Panc1 (cell line): ENCODE measurements around the gene NFATC1.

ENCODE experiments used
- CTCF ChIP-seq: fragments of 450-650 bp; IDR thresholded peaks from 2 replicates; pipeline ENCODE4 v1.5.1; 2017; ENCODE audit warnings: mild to moderate bottlenecking
- POLR2AphosphoS5 ChIP-seq: IDR thresholded peaks from 2 replicates; pipeline ENCODE4 v1.6.1; 2012; ENCODE audit warnings: mild to moderate bottlenecking, low read depth, low read length, moderate library complexity
- REST ChIP-seq, 2 experiments: IDR thresholded peaks; 2 replicates each; pipeline ENCODE4 v1.6.1; 2011 to 2012; ENCODE audit warnings: low read depth in 2 of 2, control low read depth in 1 of 2, low read length in 1 of 2, mild to moderate bottlenecking in 1 of 2, moderate library complexity in 1 of 2; ENCODE audit not compliant: insufficient read depth in 1 of 2
- SIN3A ChIP-seq: IDR thresholded peaks from 2 replicates; pipeline ENCODE4 v1.6.1; 2012; ENCODE audit warnings: low read depth, mild to moderate bottlenecking, low read length, moderate library complexity, borderline replicate concordance; ENCODE audit not compliant: insufficient read depth
- TCF7L2 ChIP-seq: IDR thresholded peaks from 2 replicates; pipeline ENCODE4 v1.6.1; 2011; ENCODE audit warnings: mild to moderate bottlenecking, low read depth, low read length, inconsistent platforms

- no peak for TF ChIP-seq REST (IDR thresholded peaks at IDR 0.05; ENCODE audit: insufficient read depth in 1 of 2, low read depth in 2 of 2, low read length in 1 of 2)
- TF ChIP-seq SIN3A = no peak
- no peak for TF ChIP-seq CTCF
- no peak for TF ChIP-seq POLR2AphosphoS5
- no peak for TF ChIP-seq TCF7L2
These were observed 171.2 kb downstream of the NFATC1 start for GRCh38 chr18:79566771-79567431.
